A673 (cell line): Measurements from ENCODE around the gene GOLGA7B. TPM values are rescaled to one million over a fixed set of nuclear protein-coding genes. Genes with fewer than 3 reads are reported as not detected.

Experiments
- BruUV-seq: library from RNA; stranded (reverse); fragments of 400-500 nt; replicated peaks from 2 replicates; lab custom pipeline; 2021; lab: Mats Ljungman, UMichigan
- CTCF ChIA-PET: fragments of 300-600 bp; sonication (Branson Sonifier 250); formaldehyde crosslinking; loops from one replicate; lab custom pipeline; 2022; ENCODE audit warnings: antibody characterized with exemption; lab: Charles Lee
- POLR2A ChIA-PET: fragments of 300-600 bp; sonication (Branson Sonifier 250); formaldehyde crosslinking; loops from one replicate; lab custom pipeline; 2022; ENCODE audit warnings: antibody characterized with exemption; ENCODE audit not compliant: low non-redundant PET; lab: Charles Lee
- DNase-seq: peaks from one replicate; pipeline ENCODE4 v3.0.0-alpha.2; 2015; ENCODE audit warnings: low spot score
- H3K27ac ChIP-seq: fragments of 200-600 bp; sonication (generic); 2 replicates; pipeline ENCODE4 v1.5.1; 2016; ENCODE audit warnings: mixed run types, low read depth, mild to moderate bottlenecking, mixed read lengths, antibody characterized with exemption, low read length; ENCODE audit not compliant: poor library complexity, severe bottlenecking
- H3K27me3 ChIP-seq: fragments of 200-600 bp; sonication (generic); replicated peaks from 2 replicates; pipeline ENCODE4 v1.6.1; 2017; ENCODE audit warnings: mixed run types, low read depth, mild to moderate bottlenecking, mixed read lengths, antibody characterized with exemption, low read length; ENCODE audit not compliant: insufficient read depth, poor library complexity
- H3K36me3 ChIP-seq: fragments of 200-600 bp; sonication (generic); 2 replicates; pipeline ENCODE4 v1.6.1; 2016; ENCODE audit warnings: mixed run types, mild to moderate bottlenecking, mixed read lengths, antibody characterized with exemption, low read length; ENCODE audit not compliant: insufficient read depth, poor library complexity, severe bottlenecking
- H3K4me1 ChIP-seq: fragments of 200-600 bp; sonication (generic); 2 replicates; pipeline ENCODE4 v1.6.1; 2017; ENCODE audit warnings: mixed run types, mild to moderate bottlenecking, mixed read lengths, antibody characterized with exemption, low read length; ENCODE audit not compliant: insufficient read depth, poor library complexity, severe bottlenecking
- H3K4me3 ChIP-seq: fragments of 200-600 bp; sonication (generic); 2 replicates; pipeline ENCODE4 v1.5.1; 2016; ENCODE audit warnings: low read depth, mixed run types, mild to moderate bottlenecking, mixed read lengths, low read length; ENCODE audit not compliant: poor library complexity, severe bottlenecking
- H3K9me3 ChIP-seq: fragments of 200-600 bp; sonication (generic); 2 replicates; pipeline ENCODE4 v1.6.1; 2016; ENCODE audit warnings: mixed run types, low read depth, mild to moderate bottlenecking, mixed read lengths, antibody characterized with exemption, low read length; ENCODE audit not compliant: poor library complexity, severe bottlenecking
- EZH2 ChIP-seq: fragments of 200-600 bp; sonication (generic); IDR thresholded peaks from 2 replicates; pipeline ENCODE4 v1.6.1; 2017; ENCODE audit warnings: borderline replicate concordance, low read depth, mild to moderate bottlenecking, mixed read lengths, antibody characterized with exemption, low read length; ENCODE audit not compliant: poor library complexity, severe bottlenecking
- intact Hi-C: fragments of 100-400 bp; cut with micrococcal nuclease; formaldehyde crosslinking; loops from one replicate; pipeline ENCODE4 v1.10.0; 2022; ENCODE audit not compliant: unreplicated experiment
- total RNA-seq: library from RNA; stranded (reverse); gene quantifications from 2 replicates; pipeline ENCODE4 v1.2.3, GENCODE V29; 2021
- TF ChIP-seq, protein P1 (sequence below): fragments of 300-800, 200-600 bp; sonication (generic); conservative IDR thresholded peaks from 2 replicates; pipeline ENCODE4 v1.5.1; 2017; ENCODE audit warnings: low read depth, mild to moderate bottlenecking, antibody characterized with exemption, low read length, moderate library complexity, mixed read lengths

GOLGA7B gene
- total RNA-seq, 1 experiment from 2014 or later, result 0.64 TPM

DNA sequence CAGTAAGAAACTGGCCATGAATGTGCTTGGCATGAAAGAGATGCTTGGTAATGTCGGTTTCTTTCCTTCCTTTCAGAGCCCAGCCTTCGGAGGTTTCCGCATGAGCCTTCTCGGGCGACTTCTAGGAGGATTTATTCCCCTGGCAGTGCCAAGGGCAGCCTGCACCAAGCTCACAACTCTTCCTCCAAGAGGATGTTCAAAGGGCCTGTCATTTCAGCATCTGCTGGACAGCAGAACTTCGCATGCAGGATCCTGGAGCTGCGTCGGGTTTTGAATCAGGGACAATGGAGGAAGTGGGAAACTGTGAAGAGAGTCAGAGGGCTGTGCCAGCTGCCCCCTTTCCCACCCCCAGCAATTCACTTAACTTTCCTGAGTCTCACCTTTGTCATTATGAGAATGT lies 21.3 kb downstream of the GOLGA7B start:
- H3K9me3 ChIP-seq, result no peaks in the 10 kb centered on the region
- no peak overlapping the region for H3K4me3 ChIP-seq
- CTCF ChIA-PET, result no interaction called here
- POLR2A ChIA-PET, result no interaction called here
- intact Hi-C loops, result no loop called here
- no peaks in the 10 kb centered on the region for H3K36me3 ChIP-seq
- no TSS peak for BruUV-seq
- peaks cover 12% of the 10 kb centered on the region for H3K4me1 ChIP-seq
- no peaks in the 10 kb centered on the region for H3K27me3 ChIP-seq
- no peak for TF ChIP-seq EZH2
- TF ChIP-seq, protein P1, sequence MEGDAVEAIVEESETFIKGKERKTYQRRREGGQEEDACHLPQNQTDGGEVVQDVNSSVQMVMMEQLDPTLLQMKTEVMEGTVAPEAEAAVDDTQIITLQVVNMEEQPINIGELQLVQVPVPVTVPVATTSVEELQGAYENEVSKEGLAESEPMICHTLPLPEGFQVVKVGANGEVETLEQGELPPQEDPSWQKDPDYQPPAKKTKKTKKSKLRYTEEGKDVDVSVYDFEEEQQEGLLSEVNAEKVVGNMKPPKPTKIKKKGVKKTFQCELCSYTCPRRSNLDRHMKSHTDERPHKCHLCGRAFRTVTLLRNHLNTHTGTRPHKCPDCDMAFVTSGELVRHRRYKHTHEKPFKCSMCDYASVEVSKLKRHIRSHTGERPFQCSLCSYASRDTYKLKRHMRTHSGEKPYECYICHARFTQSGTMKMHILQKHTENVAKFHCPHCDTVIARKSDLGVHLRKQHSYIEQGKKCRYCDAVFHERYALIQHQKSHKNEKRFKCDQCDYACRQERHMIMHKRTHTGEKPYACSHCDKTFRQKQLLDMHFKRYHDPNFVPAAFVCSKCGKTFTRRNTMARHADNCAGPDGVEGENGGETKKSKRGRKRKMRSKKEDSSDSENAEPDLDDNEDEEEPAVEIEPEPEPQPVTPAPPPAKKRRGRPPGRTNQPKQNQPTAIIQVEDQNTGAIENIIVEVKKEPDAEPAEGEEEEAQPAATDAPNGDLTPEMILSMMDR, result no peak
- DNase-seq, result no peak
- no peak overlapping the region for H3K27ac ChIP-seq

DNA sequence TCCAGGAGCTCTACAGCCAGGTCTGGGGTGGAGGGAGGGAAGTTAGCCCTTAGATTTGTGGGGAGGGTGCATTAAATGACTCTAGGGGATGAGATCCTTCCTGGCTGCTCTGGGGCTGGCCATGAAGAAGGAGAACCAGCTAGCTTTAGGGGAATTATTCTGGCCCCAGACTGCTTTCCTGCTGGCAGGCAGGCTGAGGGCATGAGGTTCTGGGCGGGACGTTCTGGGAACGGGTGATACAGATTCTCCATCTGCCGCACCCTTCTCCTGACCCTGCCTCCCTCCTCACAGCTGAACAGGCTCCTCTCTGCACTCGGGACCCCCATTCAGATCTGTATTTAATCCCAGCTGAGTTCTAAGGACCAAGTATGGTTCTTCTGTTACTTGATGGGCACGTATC lies 23.9 kb downstream of the GOLGA7B start:
- H3K36me3 ChIP-seq, result no peaks in the 10 kb centered on the region
- intact Hi-C loops, result no loop called here
- H3K4me3 ChIP-seq, result no peak overlapping the region
- peaks cover 10% of the 10 kb centered on the region for H3K4me1 ChIP-seq
- TF ChIP-seq EZH2, result no peak
- TF ChIP-seq, protein P1, result no peak
- H3K27me3 ChIP-seq, result no peaks in the 10 kb centered on the region
- no peak for DNase-seq
- ChIA-PET CTCF (interaction anchor here (0.6 to 1.1 kb wide), 2 partner anchors 78 to 116 kb away, joined by 3 read pairs; no protein-coding TSS in a partner anchor), POLR2A (no interaction called here)
- H3K27ac ChIP-seq, result no peak overlapping the region
- H3K9me3 ChIP-seq, result no peaks in the 10 kb centered on the region
- no TSS peak for BruUV-seq

DNA sequence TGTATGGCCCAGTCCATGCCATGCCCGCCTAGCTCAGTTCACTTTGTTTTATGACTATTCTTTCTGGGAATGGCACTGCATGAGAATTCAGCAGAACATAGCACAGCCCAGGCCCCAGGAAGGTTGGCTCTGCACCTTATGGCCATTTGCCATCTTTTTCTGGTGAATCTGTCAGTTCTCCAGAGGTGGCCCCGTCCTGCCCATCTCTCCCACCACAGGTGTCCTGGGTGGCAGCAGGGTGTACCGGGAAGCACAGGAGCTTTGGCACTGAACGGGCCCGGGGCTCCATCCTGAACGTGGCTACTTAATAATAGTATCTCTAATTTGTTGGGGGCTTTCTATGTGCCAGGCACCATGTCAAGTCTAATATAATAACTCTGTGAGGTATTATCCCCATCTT lies 24.7 kb downstream of the GOLGA7B start:
- BruUV-seq, result no TSS peak
- POLR2A ChIA-PET, result no interaction called here

More for the DNA sequence above, 24.7 kb downstream of the GOLGA7B start:
- TF ChIP-seq, protein P1, result no peak
- TF ChIP-seq EZH2, result no peak
- Histone ChIP-seq H3K36me3 (no peaks in the 10 kb centered on the region), H3K4me3 (no peak overlapping the region), H3K27ac (no peak overlapping the region), H3K4me1 (peaks cover 2% of the 10 kb centered on the region), H3K9me3 (no peaks in the 10 kb centered on the region), H3K27me3 (no peaks in the 10 kb centered on the region)
- CTCF ChIA-PET, result no interaction called here
- DNase-seq, result no peak
- intact Hi-C loops, result no loop called here
